Measurements from ENCODE around the gene ZNF37A. TPM values are rescaled to one million over a fixed set of nuclear protein-coding genes. Genes with fewer than 3 reads are reported as not detected.
"Not testable (repeated sequence)": the region's sequence is repeated elsewhere in the genome, so short reads cannot be mapped to it uniquely, and the experiment has no call there.

Gene ZNF37A
- total RNA-seq, 4 donors from 2014 or later = 7.3 to 25.3 (median 8.9) TPM

- no peak overlapping the region for H3K27ac ChIP-seq
- H3K4me3 ChIP-seq = no peak overlapping the region
- H3K4me1 ChIP-seq = no peaks in the 10 kb centered on the region
- no peaks in the 10 kb centered on the region for H3K27me3 ChIP-seq
- H3K9me3 ChIP-seq = peaks cover 84% of the 10 kb centered on the region
- H3K36me3 ChIP-seq = no peaks in the 10 kb centered on the region
- DNase-seq (ENCODE audit: low spot score in 2 of 2) = no peak
- 98% methylated on average over 2 of the region's 2 CpGs for WGBS
- TF ChIP-seq POLR2A (IDR thresholded peaks at IDR 0.05) (no peak), CTCF (IDR thresholded peaks at IDR 0.05) (no peak), POLR2AphosphoS5 (IDR thresholded peaks at IDR 0.05) (no peak), EP300 (IDR thresholded peaks at IDR 0.05) (no peak)
Measured at GRCh38 chr10:38127812-38128211, 33.7 kb downstream of the ZNF37A start.

GRCh38 chr10:38143587-38143986 is 49.5 kb downstream of the ZNF37A start:
- Histone ChIP-seq H3K27ac (no peak overlapping the region), H3K4me3 (no peak overlapping the region), H3K36me3 (no peaks in the 10 kb centered on the region), H3K4me1 (no peaks in the 10 kb centered on the region), H3K27me3 (no peaks in the 10 kb centered on the region), H3K9me3 (peaks cover 39% of the 10 kb centered on the region)
- DNase-seq (ENCODE audit: low spot score in 2 of 2) = no peak
- WGBS = no CpG with 5 or more reads among the region's 1 CpG
- TF ChIP-seq CTCF (IDR thresholded peaks at IDR 0.05) (no peak), POLR2A (IDR thresholded peaks at IDR 0.05) (no peak), POLR2AphosphoS5 (IDR thresholded peaks at IDR 0.05) (no peak), EP300 (IDR thresholded peaks at IDR 0.05) (no peak)

- no peak overlapping the region for H3K27ac ChIP-seq
- WGBS = 90% methylated on average over 11 of the region's 11 CpGs
- H3K9me3 ChIP-seq = peaks cover 38% of the 10 kb centered on the region
Measured at GRCh38 chr10:38146579-38147333, 52.6 kb downstream of the ZNF37A start.

GRCh38 chr10:38147686-38148085 is 53.5 kb downstream of the ZNF37A start:
- H3K9me3 ChIP-seq = peaks cover 31% of the 10 kb centered on the region

More at GRCh38 chr10:38146579-38147333, 52.6 kb downstream of the ZNF37A start:
- Histone ChIP-seq H3K4me3 (no peak overlapping the region), H3K36me3 (no peaks in the 10 kb centered on the region), H3K27me3 (no peaks in the 10 kb centered on the region), H3K4me1 (no peaks in the 10 kb centered on the region)
- TF ChIP-seq CTCF (IDR thresholded peaks at IDR 0.05) (no peak), POLR2A (IDR thresholded peaks at IDR 0.05) (no peak), EP300 (IDR thresholded peaks at IDR 0.05) (no peak), POLR2AphosphoS5 (IDR thresholded peaks at IDR 0.05) (no peak)
- no peak for DNase-seq (ENCODE audit: low spot score in 2 of 2)

GRCh38 chr10:38150891-38151463 is 56.8 kb downstream of the ZNF37A start:
- H3K4me3 ChIP-seq; DNase-seq (ENCODE audit: low spot score in 2 of 2); H3K27me3 ChIP-seq; H3K4me1 ChIP-seq; H3K27ac ChIP-seq; H3K36me3 ChIP-seq: not testable (repeated sequence)
- WGBS = 83% methylated on average over 5 of the region's 5 CpGs
- peaks cover 23% of the 10 kb centered on the region for H3K9me3 ChIP-seq

More at GRCh38 chr10:38147686-38148085, 53.5 kb downstream of the ZNF37A start:
- no peak for TF ChIP-seq EP300 (IDR thresholded peaks at IDR 0.05)
- TF ChIP-seq POLR2A (IDR thresholded peaks at IDR 0.05) = no peak
- TF ChIP-seq POLR2AphosphoS5 (IDR thresholded peaks at IDR 0.05) = no peak
- no peak for TF ChIP-seq CTCF (IDR thresholded peaks at IDR 0.05)
- Histone ChIP-seq H3K27ac (no peak overlapping the region), H3K27me3 (no peaks in the 10 kb centered on the region), H3K4me3 (no peak overlapping the region), H3K36me3 (no peaks in the 10 kb centered on the region), H3K4me1 (no peaks in the 10 kb centered on the region)
- 93% methylated on average over 1 of the region's 1 CpG for WGBS
- DNase-seq (ENCODE audit: low spot score in 2 of 2) = no peak

Data from suprapubic skin (tissue), 4 donors.